GM21786 (cell line): ENCODE data around the gene NDE1.

Experiments used
- ATAC-seq: cut with Tn5 transposase; IDR thresholded peaks from one replicate; pipeline ENCODE4 v1.9.1; 2021; ENCODE audit not compliant: unreplicated experiment

NDE1 gene

DNA sequence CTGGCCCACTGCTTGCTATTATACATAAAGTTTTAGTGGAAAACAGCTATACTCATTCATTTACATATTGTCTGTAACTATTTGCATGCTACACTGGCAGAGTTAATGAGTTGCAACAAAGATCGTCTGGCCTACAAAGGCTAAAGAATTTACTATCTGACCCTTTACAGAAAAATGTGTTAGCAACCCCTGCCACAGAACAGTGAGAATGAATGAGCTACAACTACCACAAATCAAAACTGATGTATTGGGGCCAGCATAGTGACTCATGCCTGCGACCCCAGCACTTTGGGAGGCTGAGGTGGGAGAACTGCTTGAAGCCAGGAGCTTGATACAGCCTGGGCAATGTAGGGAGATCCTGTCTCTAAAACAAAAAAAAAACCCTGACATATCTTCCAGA lies 114.1 kb downstream of the NDE1 start:
- ATAC-seq = no peak

DNA sequence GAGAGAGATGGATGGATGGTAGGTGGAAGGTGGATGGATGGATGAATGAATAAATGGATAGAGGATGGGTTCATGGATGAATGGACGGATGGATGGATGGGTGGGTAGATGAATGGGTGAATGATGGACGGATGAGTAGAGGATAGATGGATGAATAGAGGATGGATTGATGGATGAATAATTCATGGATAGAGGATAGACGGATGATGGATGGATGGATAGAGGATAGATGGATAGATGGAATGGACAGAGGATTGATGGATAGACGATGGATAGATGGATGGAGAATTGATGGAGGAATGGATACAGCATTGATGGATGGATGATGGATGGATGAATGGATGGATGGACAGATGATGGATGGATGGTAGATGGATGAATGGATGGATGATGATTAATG lies 115.1 kb downstream of the NDE1 start:
- ATAC-seq = no peak

DNA sequence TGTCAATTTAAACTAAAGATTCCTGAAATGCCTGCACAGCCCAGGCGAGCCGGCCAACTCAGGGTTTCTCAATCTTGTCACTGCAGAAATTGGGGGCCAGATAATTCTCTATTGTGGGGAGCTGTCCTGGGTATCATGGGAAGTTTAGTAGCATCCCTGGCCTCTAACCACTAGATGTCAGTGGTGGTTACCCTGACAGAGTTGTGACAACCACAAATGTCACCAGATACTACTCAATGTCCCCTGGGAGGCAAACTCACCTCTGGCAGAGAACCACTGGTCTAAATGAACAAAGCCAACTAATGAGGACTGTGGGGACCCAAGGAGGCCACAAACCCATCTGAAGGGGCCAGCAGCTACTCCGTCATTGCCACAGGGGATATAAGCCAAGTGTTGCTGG lies 115.8 kb downstream of the NDE1 start:
- peak; percentile 91 for ATAC-seq

DNA sequence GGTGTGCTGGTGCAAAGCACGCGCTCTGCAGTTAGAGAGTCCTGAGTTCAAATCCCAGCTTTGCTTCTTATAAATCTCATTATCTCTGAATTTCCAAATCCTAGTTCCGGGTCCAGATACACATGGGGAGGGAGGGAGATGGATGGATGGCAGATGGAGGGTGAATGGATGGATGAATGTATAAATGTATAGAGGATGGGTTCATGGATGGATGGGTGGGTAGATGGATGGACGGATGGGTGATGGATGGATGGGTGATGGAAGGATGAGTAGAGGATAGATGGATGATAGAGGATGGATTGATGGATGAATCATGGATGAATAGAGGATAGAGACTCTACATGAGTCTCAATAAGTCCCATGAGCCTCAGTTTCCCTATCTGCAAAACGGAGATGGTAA lies 116.9 kb downstream of the NDE1 start:
- no peak for ATAC-seq

DNA sequence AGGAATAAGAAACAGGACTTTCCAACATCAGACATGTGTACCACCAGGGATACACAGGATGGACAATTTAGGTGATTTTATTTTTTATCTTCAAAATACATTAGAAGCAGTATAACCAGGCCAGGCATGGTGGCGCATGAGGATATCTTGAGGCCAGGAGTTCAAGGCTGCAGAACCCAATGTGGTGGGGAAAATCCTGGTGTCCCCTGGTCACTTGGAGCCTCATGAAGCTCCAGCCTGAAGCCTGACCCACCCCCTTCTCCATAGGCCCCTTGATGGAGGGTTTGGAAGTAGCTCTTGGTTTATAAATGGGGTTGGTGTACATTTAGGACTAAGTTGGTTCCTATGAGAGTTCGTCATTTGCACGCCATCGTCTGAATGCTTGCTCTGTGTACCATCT lies 118.2 kb downstream of the NDE1 start:
- ATAC-seq = no peak

DNA sequence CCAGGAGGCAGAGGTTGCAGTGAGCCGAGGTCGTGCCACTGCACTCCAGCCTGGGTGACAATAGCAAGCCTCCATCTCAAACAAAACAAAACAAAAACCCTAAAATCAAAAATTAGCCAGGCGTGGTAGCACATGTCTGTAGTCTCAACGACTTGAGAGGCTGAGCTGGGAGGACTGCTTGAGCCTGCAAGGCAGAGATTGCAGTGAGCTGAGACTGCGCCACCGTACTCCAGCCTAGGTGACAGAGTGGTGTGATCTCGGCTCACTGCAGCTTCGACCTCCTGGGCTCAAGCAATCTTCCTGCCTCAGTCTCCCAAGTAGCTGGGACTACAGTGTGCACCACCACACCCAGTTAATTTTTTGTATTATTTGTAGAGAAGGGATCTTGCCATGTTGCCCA lies 119.2 kb downstream of the NDE1 start:
- ATAC-seq = no peak

DNA sequence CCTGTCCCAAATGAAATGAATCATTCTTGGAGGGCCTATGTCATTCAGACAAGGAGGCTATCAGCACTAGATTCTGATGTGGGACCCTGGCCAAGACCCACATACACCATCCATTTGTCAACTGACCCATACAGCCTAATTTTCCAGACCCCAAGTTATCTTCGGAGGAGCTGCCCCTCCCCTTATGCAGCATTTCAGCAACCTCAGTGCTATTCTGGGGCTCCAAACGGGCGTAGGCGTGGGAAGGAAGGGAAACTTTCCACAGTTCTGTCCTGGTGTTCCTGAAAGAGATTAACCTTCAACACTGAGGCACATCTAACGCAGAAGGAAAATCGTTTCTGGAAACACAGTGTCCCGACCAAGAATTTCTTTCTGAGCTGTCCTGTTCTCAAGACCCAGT lies 120.1 kb downstream of the NDE1 start:
- ATAC-seq = no peak

DNA sequence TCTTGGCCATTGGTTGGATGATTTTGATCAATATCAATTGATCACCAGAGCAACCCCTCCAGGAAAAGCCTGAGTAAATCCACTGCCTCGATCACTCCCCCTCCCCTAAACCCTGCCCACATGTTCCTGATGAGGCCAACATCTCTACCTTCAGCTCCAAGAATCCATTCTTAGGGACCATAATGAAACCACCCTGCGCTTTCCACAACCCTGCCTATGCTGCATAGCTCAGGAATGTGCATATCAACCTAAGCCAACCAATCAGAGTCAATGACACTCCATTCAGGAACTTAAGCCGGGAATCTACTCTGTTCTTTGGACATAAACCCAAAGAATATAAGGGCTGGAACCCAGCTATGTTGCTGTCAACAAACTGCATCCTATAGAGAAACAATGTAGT lies 120.5 kb downstream of the NDE1 start:
- no peak for ATAC-seq

DNA sequence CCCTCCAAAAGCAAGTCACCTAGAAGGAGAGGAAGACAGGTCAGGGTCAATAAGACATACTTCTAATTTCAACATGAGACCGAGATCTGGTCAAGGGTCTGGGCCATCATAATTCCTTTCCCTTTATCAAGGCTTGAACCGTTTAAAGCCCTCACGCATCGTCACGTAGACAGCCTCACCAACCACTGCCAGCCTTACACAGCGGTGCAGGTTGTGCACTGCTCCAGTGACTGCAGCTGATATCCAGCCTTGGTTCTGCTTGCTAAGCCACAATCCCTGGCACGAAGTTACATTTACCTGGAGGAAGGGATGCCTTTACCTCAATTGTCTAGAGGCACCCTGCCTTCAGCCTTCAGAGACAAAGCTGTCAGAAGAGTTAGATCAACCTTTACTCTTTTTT lies 121.6 kb downstream of the NDE1 start:
- no peak for ATAC-seq

DNA sequence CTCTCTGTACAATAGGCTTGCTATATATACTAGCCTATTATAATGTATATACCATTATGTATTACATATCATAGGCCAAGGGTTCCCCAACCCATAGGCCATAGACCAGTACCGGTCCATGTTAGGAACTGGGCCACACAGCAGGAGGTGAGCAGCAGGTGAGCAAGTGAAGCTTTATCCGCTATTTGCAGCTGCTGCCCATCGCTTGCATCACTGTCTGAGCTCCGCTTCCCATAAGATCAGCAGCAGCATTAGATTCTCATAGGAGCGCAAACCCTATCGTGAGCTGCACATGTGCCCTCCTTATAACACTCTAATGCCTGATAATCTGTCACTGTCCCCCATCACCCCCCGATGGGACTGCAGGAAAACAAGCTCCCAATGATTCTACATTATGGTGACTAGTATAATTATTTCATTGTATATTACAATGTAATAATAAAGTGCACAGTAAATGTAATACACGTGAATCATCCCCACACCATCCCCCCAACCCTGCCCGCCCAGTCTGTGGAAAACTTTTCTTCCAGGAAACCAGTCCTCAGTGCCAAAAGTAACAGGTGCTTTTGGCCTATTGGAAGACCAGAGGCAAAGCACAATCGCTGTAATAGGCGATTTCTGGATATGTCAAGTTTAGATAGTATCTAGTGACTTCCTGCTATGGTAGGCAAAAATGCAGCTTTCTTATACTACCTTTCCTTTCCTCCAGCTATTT lies 122.7 kb downstream of the NDE1 start:
- ATAC-seq = no peak

DNA sequence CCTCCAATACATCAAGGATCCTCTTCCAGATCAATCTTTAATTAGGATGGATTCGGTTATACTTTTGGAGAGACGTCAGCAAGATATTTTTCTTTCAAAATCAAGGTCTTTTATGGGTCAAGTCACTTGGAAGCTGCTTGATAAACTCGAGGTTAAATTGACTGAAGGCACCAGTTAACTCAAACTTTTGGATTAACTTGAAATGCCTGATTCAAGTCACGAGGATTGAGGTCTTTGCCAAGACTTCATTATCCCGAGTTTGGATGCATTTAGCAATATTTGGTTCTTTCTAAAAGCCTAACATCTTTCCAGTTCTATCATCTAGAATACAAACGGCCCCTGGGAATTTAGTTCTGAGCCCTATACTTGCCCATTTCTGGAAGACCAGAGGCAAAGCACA lies 123.9 kb downstream of the NDE1 start:
- no peak for ATAC-seq

DNA sequence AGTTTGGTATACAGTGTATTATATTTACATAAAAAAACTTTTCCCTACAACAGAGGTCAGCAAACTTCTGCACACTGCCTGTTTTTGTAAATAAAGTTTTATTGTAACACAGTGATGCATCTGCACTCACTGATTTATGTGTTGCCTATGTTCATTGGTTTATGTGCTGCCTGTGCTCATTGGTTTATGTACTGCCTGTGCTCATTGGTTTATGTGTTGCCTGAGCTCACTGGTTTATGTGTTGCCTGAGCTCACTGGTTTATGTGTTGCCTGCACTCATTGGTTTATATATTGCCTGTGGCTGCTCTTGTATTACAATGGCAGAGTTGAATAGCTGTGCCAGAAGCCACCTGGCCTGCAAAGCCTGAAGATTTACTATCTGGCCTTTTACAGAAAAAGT lies 125.2 kb downstream of the NDE1 start:
- no peak for ATAC-seq

DNA sequence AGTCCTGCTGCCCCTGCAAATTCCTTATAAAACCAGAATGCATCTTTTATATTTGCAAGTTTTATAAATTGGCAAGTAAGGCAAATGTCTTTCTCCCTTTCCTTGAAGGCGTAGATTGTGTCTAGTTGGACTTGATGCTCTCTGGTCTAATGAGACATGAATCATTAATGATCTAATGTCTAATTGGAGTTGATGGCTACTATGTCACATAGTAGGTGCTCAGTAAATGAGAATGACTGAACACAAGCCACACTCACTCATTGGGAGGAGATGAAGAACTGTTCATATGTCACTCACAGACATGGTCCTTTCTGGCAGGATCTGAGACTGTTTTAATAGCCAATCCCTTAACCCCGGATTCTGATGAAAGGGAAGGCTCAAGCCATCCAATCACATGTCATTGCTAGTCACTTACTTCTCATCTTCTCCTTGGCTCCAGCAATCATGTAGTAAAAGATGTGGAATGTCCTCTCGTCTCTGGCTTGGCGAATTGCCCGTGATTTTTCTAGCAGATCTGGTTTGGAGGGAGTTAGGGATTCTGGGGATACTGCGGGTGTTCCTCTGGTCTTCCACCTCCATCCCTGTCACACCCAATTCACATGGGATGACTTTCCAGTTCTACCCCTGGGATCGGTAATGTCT lies 125.7 kb downstream of the NDE1 start:
- ATAC-seq = no peak
